Measurements from ENCODE around the gene DDX41.

GRCh38 chr5:177554474-177555111 is 37.8 kb upstream of the DDX41 start, which contains the start of gene FAM193B:
- TF ChIP-seq ATF6 (CRISPR knock-in tag; conservative IDR thresholded peaks at IDR 0.05) (no peak), KDM1A (CRISPR knock-in tag; IDR thresholded peaks at IDR 0.05) (peak; percentile 89), JUND (CRISPR knock-in tag; IDR thresholded peaks at IDR 0.05) (no peak), ZNF12 (CRISPR knock-in tag; IDR thresholded peaks at IDR 0.05) (no peak), THAP7 (CRISPR knock-in tag; IDR thresholded peaks at IDR 0.05) (no peak)

All from HepG2 (cell line).